Stomach smooth muscle (tissue), 2 donors: ENCODE data around the gene SENP1.

Experiments used
- H3K27ac ChIP-seq: one replicate; pipeline ENCODE4 v1.7.0; 2013; ENCODE audit warnings: mild to moderate bottlenecking, low read length, inconsistent platforms
- H3K27me3 ChIP-seq, 2 donors: one replicate each; pipeline ENCODE4 v1.7.0; 2013; ENCODE audit warnings: low read length in 2 of 2; ENCODE audit not compliant: insufficient read depth in 2 of 2, control insufficient read depth in 1 of 2
- H3K36me3 ChIP-seq, 2 donors: one replicate each; pipeline ENCODE4 v1.7.0; 2013; ENCODE audit warnings: low read length in 2 of 2; ENCODE audit not compliant: control insufficient read depth in 2 of 2, insufficient read depth in 2 of 2
- H3K4me1 ChIP-seq: one replicate; pipeline ENCODE4 v1.7.0; 2013; ENCODE audit warnings: low read length; ENCODE audit not compliant: control insufficient read depth, insufficient read depth
- H3K4me3 ChIP-seq, 2 donors: one replicate each; pipeline ENCODE4 v1.7.0; 2013; ENCODE audit warnings: low read length in 2 of 2
- H3K9ac ChIP-seq, 2 donors: one replicate each; pipeline ENCODE4 v1.7.0; 2013; ENCODE audit warnings: low read length in 2 of 2, mild to moderate bottlenecking in 1 of 2
- H3K9me3 ChIP-seq, 2 donors: one replicate each; pipeline ENCODE4 v1.7.0; 2013; ENCODE audit warnings: low read length in 2 of 2; ENCODE audit not compliant: control insufficient read depth in 2 of 2
- donor health status: healthy.
- donor health status: Pancreatic carcinoma.

Gene SENP1

GRCh38 chr12:48027183-48028002 is 78.5 kb downstream of the SENP1 start:
- no peak overlapping the region for H3K9ac ChIP-seq
- H3K27ac ChIP-seq: no peak overlapping the region
- no peaks in the 10 kb centered on the region for H3K9me3 ChIP-seq
- H3K36me3 ChIP-seq: no peaks in the 10 kb centered on the region
- H3K27me3 ChIP-seq: peaks cover 0 to 3% of the 10 kb centered on the region in 2 donors
- no peak overlapping the region for H3K4me3 ChIP-seq
- no peaks in the 10 kb centered on the region for H3K4me1 ChIP-seq

- H3K4me1 ChIP-seq: no peaks in the 10 kb centered on the region
- H3K9ac ChIP-seq: no peak overlapping the region
- H3K27ac ChIP-seq: no peak overlapping the region
- no peaks in the 10 kb centered on the region for H3K36me3 ChIP-seq
- H3K4me3 ChIP-seq: no peak overlapping the region
- H3K27me3 ChIP-seq: peaks cover 1 to 8% of the 10 kb centered on the region in 2 donors
- H3K9me3 ChIP-seq: no peaks in the 10 kb centered on the region
Observed at GRCh38 chr12:48026060-48026827, 79.6 kb downstream of the SENP1 start.

- Histone ChIP-seq H3K4me3 (no peak overlapping the region), H3K27ac (no peak overlapping the region), H3K36me3 (no peaks in the 10 kb centered on the region), H3K4me1 (no peaks in the 10 kb centered on the region), H3K9ac (no peak overlapping the region), H3K27me3 (peaks cover 3 to 8% of the 10 kb centered on the region in 2 donors), H3K9me3 (no peaks in the 10 kb centered on the region)
Observed at GRCh38 chr12:48025281-48025680, 80.6 kb downstream of the SENP1 start.

- H3K27me3 ChIP-seq: peaks cover 3 to 8% of the 10 kb centered on the region in 2 donors
- H3K9me3 ChIP-seq: no peaks in the 10 kb centered on the region
- H3K27ac ChIP-seq: no peak overlapping the region
- H3K4me3 ChIP-seq: no peak overlapping the region
- H3K4me1 ChIP-seq: no peaks in the 10 kb centered on the region
- no peaks in the 10 kb centered on the region for H3K36me3 ChIP-seq
- H3K9ac ChIP-seq: no peak overlapping the region
Observed at GRCh38 chr12:48024735-48025134, 81.1 kb downstream of the SENP1 start.

GRCh38 chr12:48023386-48023785 is 82.5 kb downstream of the SENP1 start:
- Histone ChIP-seq H3K36me3 (no peaks in the 10 kb centered on the region), H3K4me3 (no peak overlapping the region), H3K27ac (no peak overlapping the region), H3K9me3 (no peaks in the 10 kb centered on the region), H3K27me3 (peaks cover 3 to 8% of the 10 kb centered on the region in 2 donors), H3K4me1 (no peaks in the 10 kb centered on the region), H3K9ac (no peak overlapping the region)

- no peak overlapping the region for H3K27ac ChIP-seq
- H3K9me3 ChIP-seq: no peaks in the 10 kb centered on the region
- no peaks in the 10 kb centered on the region for H3K4me1 ChIP-seq
- no peak overlapping the region for H3K4me3 ChIP-seq
- H3K27me3 ChIP-seq: peaks cover 3 to 8% of the 10 kb centered on the region in 2 donors
- no peak overlapping the region for H3K9ac ChIP-seq
- H3K36me3 ChIP-seq: no peaks in the 10 kb centered on the region
Observed at GRCh38 chr12:48022676-48023385, 83.0 kb downstream of the SENP1 start.

GRCh38 chr12:48022180-48022521 is 83.7 kb downstream of the SENP1 start:
- Histone ChIP-seq H3K4me1 (no peaks in the 10 kb centered on the region), H3K9ac (no peak overlapping the region), H3K4me3 (no peak overlapping the region), H3K36me3 (no peaks in the 10 kb centered on the region), H3K9me3 (no peaks in the 10 kb centered on the region), H3K27ac (no peak overlapping the region), H3K27me3 (peaks cover 3 to 8% of the 10 kb centered on the region in 2 donors)

- peaks cover 3 to 8% of the 10 kb centered on the region in 2 donors for H3K27me3 ChIP-seq
Observed at GRCh38 chr12:48021485-48022179, 84.2 kb downstream of the SENP1 start.

GRCh38 chr12:48019639-48020265 is 86.1 kb downstream of the SENP1 start:
- Histone ChIP-seq H3K9ac (no peak overlapping the region), H3K27ac (no peak overlapping the region), H3K36me3 (no peaks in the 10 kb centered on the region), H3K4me3 (no peak overlapping the region), H3K27me3 (peaks cover 5 to 13% of the 10 kb centered on the region in 2 donors), H3K4me1 (no peaks in the 10 kb centered on the region), H3K9me3 (no peaks in the 10 kb centered on the region)

More at GRCh38 chr12:48021485-48022179, 84.2 kb downstream of the SENP1 start:
- Histone ChIP-seq H3K9ac (no peak overlapping the region), H3K9me3 (no peaks in the 10 kb centered on the region), H3K27ac (no peak overlapping the region), H3K36me3 (no peaks in the 10 kb centered on the region), H3K4me3 (no peak overlapping the region), H3K4me1 (no peaks in the 10 kb centered on the region)

GRCh38 chr12:48018618-48018995 is 87.3 kb downstream of the SENP1 start:
- no peak overlapping the region for H3K4me3 ChIP-seq
- H3K4me1 ChIP-seq: no peaks in the 10 kb centered on the region
- no peaks in the 10 kb centered on the region for H3K9me3 ChIP-seq
- no peaks in the 10 kb centered on the region for H3K36me3 ChIP-seq
- no peak overlapping the region for H3K9ac ChIP-seq
- H3K27ac ChIP-seq: no peak overlapping the region
- H3K27me3 ChIP-seq: peaks cover 5 to 13% of the 10 kb centered on the region in 2 donors
